Neutrophil (primary cell): ENCODE results near the gene BET1L.

Experiments
- H3K27ac ChIP-seq: fragments of 200-600 bp; sonication (generic); 2 replicates; pipeline ENCODE4 v1.5.1; 2016; ENCODE audit warnings: mild to moderate bottlenecking, moderate library complexity
- H3K27me3 ChIP-seq: fragments of 200-600 bp; sonication (generic); 2 replicates; pipeline ENCODE4 v1.6.0; 2016; ENCODE audit warnings: mild to moderate bottlenecking
- H3K36me3 ChIP-seq: fragments of 200-600 bp; sonication (generic); 2 replicates; pipeline ENCODE4 v1.5.1; 2017
- H3K4me1 ChIP-seq, 2 experiments: fragments of 200-600 bp in 1 of 2; sonication (generic) in 1 of 2; 1 replicate in 1 of 2; 2 replicates in 1 of 2; pipeline versions ENCODE4 v1.5.1 to v1.6.1; 2013 to 2016; ENCODE audit warnings: low read depth in 1 of 2, low read length in 1 of 2, mild to moderate bottlenecking in 1 of 2, moderate library complexity in 1 of 2; ENCODE audit not compliant: control insufficient read depth in 1 of 2, insufficient read depth in 1 of 2
- H3K4me3 ChIP-seq, 2 experiments: fragments of 200-600 bp in 1 of 2; sonication (generic) in 1 of 2; 1 replicate in 1 of 2; 2 replicates in 1 of 2; pipeline ENCODE4 v1.5.1; 2013 to 2016; ENCODE audit warnings: low read depth in 1 of 2, low read length in 1 of 2, mild to moderate bottlenecking in 1 of 2, moderate library complexity in 1 of 2
- H3K9me3 ChIP-seq: fragments of 200-600 bp; sonication (generic); 2 replicates; pipeline ENCODE4 v1.5.1; 2016
- TF ChIP-seq, protein P1 (sequence below): fragments of 200-600 bp; sonication (generic); IDR thresholded peaks from 2 replicates; pipeline ENCODE4 v1.5.1; 2016; ENCODE audit warnings: antibody characterized with exemption

The BET1L gene

DNA sequence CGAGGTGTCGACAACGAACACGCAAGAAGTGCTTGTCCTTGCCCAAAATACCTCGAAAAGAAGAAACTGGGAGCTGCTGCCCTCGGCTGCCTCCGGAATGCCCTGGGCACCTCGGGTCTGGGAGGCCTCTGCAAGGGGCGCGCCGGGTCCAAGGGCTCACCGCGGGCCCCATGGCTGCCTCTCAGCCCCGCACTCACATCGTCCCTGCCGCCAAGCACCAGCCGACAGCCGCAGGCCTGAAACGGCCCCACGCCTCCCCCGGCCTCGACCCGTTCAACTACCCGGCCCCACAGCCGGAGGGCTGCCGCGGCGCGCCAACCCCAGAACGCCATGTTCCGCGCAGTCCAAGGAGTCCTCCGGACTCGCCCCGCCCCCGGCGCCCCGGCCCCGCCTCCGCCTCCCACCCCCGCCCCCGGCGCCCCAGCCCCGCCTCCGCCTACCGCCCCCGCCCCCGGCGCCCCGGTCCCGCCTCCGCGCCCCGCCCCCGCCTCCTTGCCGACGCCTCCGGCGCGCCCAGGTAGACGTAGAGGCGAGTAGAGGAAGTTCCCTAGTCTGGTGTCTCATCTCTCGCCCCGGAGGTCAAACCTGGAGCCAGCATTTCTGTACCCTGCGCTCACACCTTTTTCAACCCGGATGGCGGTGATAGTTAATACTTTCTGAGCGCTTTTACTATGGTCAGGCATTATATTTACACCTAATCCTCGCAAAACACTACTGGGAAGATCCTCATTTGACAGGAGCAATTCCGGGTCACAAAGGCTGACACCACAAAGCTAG lies 29.0 kb upstream of the BET1L start, which contains the start of gene SIRT3:
TSS of gene SIRT3 (minus strand) at position 346 of the 777 bp plus-strand sequence. CDS start at position 332, 14 bp downstream.
- H3K27me3 ChIP-seq, result no peaks in the 10 kb centered on the region
- peak within 1 kb of the TSS; percentile 100 for H3K27ac ChIP-seq
- TF ChIP-seq, protein P1, sequence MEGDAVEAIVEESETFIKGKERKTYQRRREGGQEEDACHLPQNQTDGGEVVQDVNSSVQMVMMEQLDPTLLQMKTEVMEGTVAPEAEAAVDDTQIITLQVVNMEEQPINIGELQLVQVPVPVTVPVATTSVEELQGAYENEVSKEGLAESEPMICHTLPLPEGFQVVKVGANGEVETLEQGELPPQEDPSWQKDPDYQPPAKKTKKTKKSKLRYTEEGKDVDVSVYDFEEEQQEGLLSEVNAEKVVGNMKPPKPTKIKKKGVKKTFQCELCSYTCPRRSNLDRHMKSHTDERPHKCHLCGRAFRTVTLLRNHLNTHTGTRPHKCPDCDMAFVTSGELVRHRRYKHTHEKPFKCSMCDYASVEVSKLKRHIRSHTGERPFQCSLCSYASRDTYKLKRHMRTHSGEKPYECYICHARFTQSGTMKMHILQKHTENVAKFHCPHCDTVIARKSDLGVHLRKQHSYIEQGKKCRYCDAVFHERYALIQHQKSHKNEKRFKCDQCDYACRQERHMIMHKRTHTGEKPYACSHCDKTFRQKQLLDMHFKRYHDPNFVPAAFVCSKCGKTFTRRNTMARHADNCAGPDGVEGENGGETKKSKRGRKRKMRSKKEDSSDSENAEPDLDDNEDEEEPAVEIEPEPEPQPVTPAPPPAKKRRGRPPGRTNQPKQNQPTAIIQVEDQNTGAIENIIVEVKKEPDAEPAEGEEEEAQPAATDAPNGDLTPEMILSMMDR, result peak; percentile 74
- peak within 1 kb of the TSS; percentile 68 to 100 for H3K4me3 ChIP-seq
- H3K4me1 ChIP-seq, result peaks cover 23 to 25% of the 10 kb centered on the region in 2 experiments
- no peaks in the 10 kb centered on the region for H3K9me3 ChIP-seq
- peaks cover 20% of the 10 kb centered on the region for H3K36me3 ChIP-seq

DNA sequence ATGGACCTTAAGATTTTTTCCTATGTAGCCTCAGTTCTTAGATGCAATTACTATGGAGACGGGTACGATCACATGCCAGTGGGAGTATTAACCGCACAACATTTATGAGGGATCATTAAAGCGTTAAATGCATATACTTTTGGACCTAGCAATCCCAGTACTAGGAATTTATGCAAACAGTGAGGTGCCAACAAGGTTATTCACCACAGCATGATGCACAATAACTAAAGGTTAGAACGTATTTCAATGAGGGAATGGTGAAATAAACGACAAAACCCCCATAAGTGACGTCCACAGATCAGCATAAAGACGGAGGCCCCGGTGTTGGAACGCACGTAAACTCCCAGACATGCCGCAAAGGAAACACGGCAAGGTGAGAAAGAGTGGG lies 28.4 kb upstream of the BET1L start:
- Histone ChIP-seq H3K4me1 (peaks cover 23 to 25% of the 10 kb centered on the region in 2 experiments), H3K4me3 (peak overlapping the region; percentile 68 to 100), H3K27ac (peak overlapping the region; percentile 100), H3K36me3 (peaks cover 15% of the 10 kb centered on the region), H3K9me3 (no peaks in the 10 kb centered on the region), H3K27me3 (no peaks in the 10 kb centered on the region)
- TF ChIP-seq, protein P1, result no peak

DNA sequence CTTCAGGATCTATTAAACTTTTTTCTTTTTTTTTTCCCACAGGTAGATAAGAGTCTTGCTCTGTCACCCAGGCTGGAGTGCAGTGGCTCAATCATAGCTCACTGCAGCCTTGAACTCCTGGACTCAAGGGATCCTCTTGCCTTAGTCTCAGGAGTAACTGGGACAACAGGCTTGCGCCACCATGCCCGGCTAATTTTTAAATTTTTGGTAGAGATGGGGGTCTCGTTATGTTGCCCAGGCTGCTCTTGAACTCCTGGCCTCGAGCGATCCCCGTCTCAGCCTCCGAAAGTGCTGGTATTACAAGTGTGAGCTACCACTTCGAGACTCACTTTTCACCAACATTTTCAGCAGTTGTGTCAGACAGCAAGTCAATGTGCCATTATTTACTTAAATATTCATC lies 28.0 kb upstream of the BET1L start:
- Histone ChIP-seq H3K27ac (no peak overlapping the region), H3K4me3 (peak overlapping the region; percentile 68 to 100), H3K9me3 (no peaks in the 10 kb centered on the region), H3K36me3 (peaks cover 12% of the 10 kb centered on the region), H3K27me3 (no peaks in the 10 kb centered on the region), H3K4me1 (peaks cover 23 to 25% of the 10 kb centered on the region in 2 experiments)
- TF ChIP-seq, protein P1, result no peak

DNA sequence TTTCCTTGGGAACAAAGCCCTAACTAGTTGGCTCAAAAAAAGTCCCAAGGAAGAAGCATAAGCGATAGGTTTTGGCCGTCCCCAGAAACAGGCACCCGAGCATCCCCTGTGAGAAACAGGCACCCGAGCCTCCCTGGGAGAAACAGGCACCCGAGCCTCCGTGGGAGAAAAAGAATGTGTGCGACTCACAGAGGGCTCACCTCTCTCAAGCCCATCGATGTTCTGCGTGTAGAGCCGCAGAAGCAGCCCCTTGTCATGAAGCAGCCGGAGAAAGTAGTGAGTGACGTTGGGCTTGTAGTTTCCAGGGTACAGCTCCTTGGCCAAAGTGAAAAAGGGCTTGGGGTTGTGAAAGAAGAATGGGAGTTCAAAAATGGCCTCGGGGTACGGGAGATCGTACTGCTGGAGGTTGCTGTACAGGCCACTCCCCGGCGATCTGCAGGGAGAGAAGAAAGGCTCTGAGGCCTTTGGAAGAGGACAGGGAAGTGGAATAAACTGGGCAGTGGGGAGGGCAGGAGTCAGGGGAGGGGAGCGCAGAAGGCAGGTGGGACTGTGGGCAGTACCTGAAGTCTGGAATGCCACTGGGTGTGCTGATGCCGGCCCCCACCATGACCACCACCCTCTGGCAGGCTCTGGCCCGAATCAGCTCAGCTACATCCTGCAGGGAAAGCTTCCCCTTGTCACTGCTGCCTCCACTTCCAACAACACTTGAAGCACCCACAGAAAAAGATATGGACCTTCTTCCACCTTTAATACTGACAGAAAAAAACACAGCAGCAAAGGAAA lies 25.8 kb upstream of the BET1L start:
- no peaks in the 10 kb centered on the region for H3K36me3 ChIP-seq
- no peak overlapping the region for H3K4me3 ChIP-seq
- peaks cover 18 to 21% of the 10 kb centered on the region in 2 experiments for H3K4me1 ChIP-seq
- no peak overlapping the region for H3K27ac ChIP-seq
- H3K9me3 ChIP-seq, result no peaks in the 10 kb centered on the region
- no peaks in the 10 kb centered on the region for H3K27me3 ChIP-seq
- TF ChIP-seq, protein P1, result no peak

DNA sequence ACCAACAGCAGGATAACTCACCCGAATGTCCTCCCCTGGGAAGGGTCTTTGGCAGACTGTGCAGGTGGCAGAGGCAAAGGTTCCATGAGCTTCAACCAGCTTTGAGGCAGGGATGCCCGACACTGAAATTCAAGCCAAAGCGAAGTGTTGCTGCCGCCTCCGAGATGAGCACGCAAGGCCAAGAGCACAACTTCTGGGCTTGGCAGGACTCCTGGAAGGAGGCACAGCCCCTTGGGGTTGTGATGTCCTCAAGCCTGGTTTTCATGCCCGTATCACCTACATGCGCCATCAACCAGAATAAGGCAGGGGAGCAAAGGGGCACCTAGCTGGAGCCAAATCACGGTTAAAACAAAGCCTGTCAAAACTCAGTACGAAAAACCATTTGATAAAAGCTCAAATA lies 23.2 kb upstream of the BET1L start:
- TF ChIP-seq, protein P1, result no peak
- Histone ChIP-seq H3K4me1 (peaks cover 3% of the 10 kb centered on the region in 2 experiments), H3K27ac (no peak overlapping the region), H3K4me3 (no peak overlapping the region), H3K36me3 (no peaks in the 10 kb centered on the region), H3K9me3 (no peaks in the 10 kb centered on the region), H3K27me3 (no peaks in the 10 kb centered on the region)
